SU-DHL-6 (cell line): Measurements from ENCODE around the gene EME1.
"Not testable (repeated sequence)": the region's sequence is repeated elsewhere in the genome, so short reads cannot be mapped to it uniquely, and the experiment has no call there.

Source experiments
- H2AFZ ChIP-seq: fragments of 200-600 bp; sonication (generic); 2 replicates; pipeline ENCODE4 v1.6.1; 2014; ENCODE audit warnings: low read depth, mild to moderate bottlenecking, moderate library complexity, mixed read lengths, antibody characterized with exemption, low read length; ENCODE audit not compliant: severe bottlenecking
- H3F3A ChIP-seq: fragments of 200-600 bp; shearing (Covaris generic); 2 replicates; pipeline ENCODE4 v1.6.0; 2016; ENCODE audit warnings: antibody characterized with exemption, mild to moderate bottlenecking; ENCODE audit not compliant: insufficient read depth
- H3K27ac ChIP-seq: fragments of 200-600 bp; sonication (generic); 2 replicates; pipeline ENCODE4 v1.5.1; 2016; ENCODE audit warnings: low read depth, mild to moderate bottlenecking, low read length, moderate library complexity, mixed read lengths
- H3K27me3 ChIP-seq: fragments of 200-600 bp; sonication (generic), shearing (Covaris generic); 2 replicates; pipeline ENCODE4 v1.6.0; 2014; ENCODE audit warnings: mild to moderate bottlenecking, low read length
- H3K36me3 ChIP-seq: fragments of 200-600 bp; sonication (generic); 2 replicates; pipeline ENCODE4 v1.6.1; 2014; ENCODE audit warnings: mild to moderate bottlenecking, low read length, mixed read lengths
- H3K4me2 ChIP-seq: fragments of 300-600, 200-600 bp; shearing (Covaris generic), sonication (generic); 2 replicates; pipeline ENCODE4 v1.6.0; 2014; ENCODE audit warnings: low read length, low read depth, mild to moderate bottlenecking; ENCODE audit not compliant: poor library complexity, severe bottlenecking
- H3K4me3 ChIP-seq: fragments of 200-600 bp; sonication (generic); 2 replicates; pipeline ENCODE4 v1.5.1; 2014; ENCODE audit warnings: antibody characterized with exemption, low read length, mild to moderate bottlenecking, mixed read lengths; ENCODE audit not compliant: insufficient read depth, poor library complexity, severe bottlenecking
- H3K79me2 ChIP-seq: fragments of 200-600 bp; sonication (generic); 2 replicates; pipeline ENCODE4 v1.6.1; 2014; ENCODE audit warnings: mild to moderate bottlenecking, low read length, moderate library complexity; ENCODE audit not compliant: insufficient read depth
- H3K9ac ChIP-seq: fragments of 200-600 bp; sonication (generic); 2 replicates; pipeline ENCODE4 v1.7.0; 2014; ENCODE audit warnings: mild to moderate bottlenecking, low read length
- H3K9me2 ChIP-seq: fragments of 200-600 bp; sonication (generic); replicated peaks from 2 replicates; pipeline ENCODE4 v1.6.1; 2014; ENCODE audit warnings: low read length; ENCODE audit not compliant: insufficient read depth
- H3K9me3 ChIP-seq: fragments of 200-600 bp; sonication (generic); 2 replicates; pipeline ENCODE4 v1.6.1; 2014; ENCODE audit warnings: low read length, mixed read lengths; ENCODE audit not compliant: insufficient read depth
- H4K20me1 ChIP-seq: fragments of 200-600 bp; sonication (generic); 2 replicates; pipeline ENCODE4 v1.6.1; 2014; ENCODE audit warnings: low read depth, mild to moderate bottlenecking, antibody characterized with exemption, low read length, moderate library complexity, mixed read lengths
- CTCF ChIP-seq: fragments of 200-600 bp; sonication (generic); IDR thresholded peaks from one replicate; pipeline ENCODE4 v1.5.1; 2017; ENCODE audit warnings: antibody characterized with exemption, mild to moderate bottlenecking, low read length, moderate library complexity; ENCODE audit not compliant: insufficient read depth, poor library complexity, severe bottlenecking
- EZH2phosphoT487 ChIP-seq: fragments of 200-600 bp; sonication (generic), shearing (Covaris generic); conservative IDR thresholded peaks from 2 replicates; pipeline ENCODE4 v1.6.1; 2018; ENCODE audit warnings: mild to moderate bottlenecking, antibody characterized with exemption, low read length, moderate library complexity, mixed read lengths

EME1 gene

DNA sequence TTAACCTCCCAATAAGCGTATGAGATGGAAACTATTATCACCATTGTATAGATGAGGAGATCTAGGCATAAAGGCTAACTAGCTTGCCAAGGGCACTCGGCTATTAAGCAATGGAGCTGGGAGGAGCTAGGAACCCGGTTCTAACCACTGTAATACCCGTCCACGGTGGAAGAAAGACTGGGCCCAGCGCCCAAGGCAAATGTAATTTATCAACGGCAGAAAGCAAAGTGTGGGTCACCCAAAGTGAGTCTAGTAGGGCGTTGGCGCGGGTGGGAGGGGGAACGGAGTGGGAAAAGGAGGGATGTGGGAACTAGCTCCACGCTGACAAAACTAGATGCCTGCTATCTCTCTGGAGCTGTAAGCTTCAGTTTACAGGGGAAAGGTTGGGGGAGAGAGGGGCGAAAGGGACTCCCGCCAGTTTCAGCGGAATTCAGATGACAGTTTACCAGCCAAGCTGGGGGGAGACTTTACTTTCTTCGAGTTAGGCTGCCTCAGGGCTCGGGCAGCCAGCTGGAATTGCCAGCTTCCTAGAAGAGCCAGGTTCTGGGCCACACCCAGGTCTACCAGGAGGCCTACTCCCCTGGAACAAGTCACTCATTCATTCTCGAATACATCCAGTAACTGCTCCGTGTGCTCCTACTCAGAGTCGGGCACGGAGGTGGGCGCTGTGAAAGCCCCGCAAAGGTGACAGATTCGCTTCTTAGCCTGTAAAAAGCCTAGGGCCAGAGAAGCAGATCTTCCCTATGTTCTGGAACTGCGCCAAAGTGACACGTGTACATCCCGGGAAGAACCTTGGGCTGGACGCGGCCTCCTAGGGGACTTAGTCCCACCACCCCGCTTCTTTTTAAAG is 23.5 kb downstream of the EME1 start:
- Histone ChIP-seq H3K4me3 (peak overlapping the region; percentile 97), H3K4me2 (peak overlapping the region; percentile 88), H4K20me1 (no peaks in the 10 kb centered on the region; the same call in 1 of the 2 replicates), H3K9ac (peak overlapping the region; percentile 90), H3K79me2 (peaks cover 37% of the 10 kb centered on the region), H3K9me2 (no peaks in the 10 kb centered on the region), H3K27ac (peak overlapping the region; percentile 33), H3K36me3 (peaks cover 24% of the 10 kb centered on the region), H3K9me3 (no peaks in the 10 kb centered on the region), H2AFZ (peak overlapping the region; percentile 48), H3K27me3 (no peaks in the 10 kb centered on the region), H3F3A (no peaks in the 10 kb centered on the region)
- TF ChIP-seq CTCF: no peak
- no peak for TF ChIP-seq EZH2phosphoT487

GRCh38 chr17:50397111-50397918 is 24.3 kb downstream of the EME1 start, which contains the start of gene LRRC59:
TSS of gene LRRC59 (minus strand) at chr17:50397523. CDS start at chr17:50397317, 206 bp downstream.
- Histone ChIP-seq H3K79me2 (peaks cover 37% of the 10 kb centered on the region), H4K20me1 (no peaks in the 10 kb centered on the region; the same call in 1 of the 2 replicates), H3K36me3 (peaks cover 22% of the 10 kb centered on the region), H2AFZ (peak within 1 kb of the TSS; percentile 67), H3K9me2 (no peaks in the 10 kb centered on the region), H3K9ac (peak within 1 kb of the TSS; percentile 90), H3F3A (no peaks in the 10 kb centered on the region), H3K27ac (peak within 1 kb of the TSS; percentile 33), H3K4me3 (peak within 1 kb of the TSS; percentile 97), H3K9me3 (no peaks in the 10 kb centered on the region), H3K4me2 (peak within 1 kb of the TSS; percentile 88), H3K27me3 (no peaks in the 10 kb centered on the region)
- peak; percentile 93 for TF ChIP-seq CTCF
- TF ChIP-seq EZH2phosphoT487: no peak

GRCh38 chr17:50397919-50398285 is 24.9 kb downstream of the EME1 start:
- no peak for TF ChIP-seq EZH2phosphoT487
- no peak for TF ChIP-seq CTCF
- Histone ChIP-seq H3K9ac (peak overlapping the region; percentile 90), H3K9me3 (no peaks in the 10 kb centered on the region), H4K20me1 (no peaks in the 10 kb centered on the region; the same call in 1 of the 2 replicates), H3K9me2 (no peaks in the 10 kb centered on the region), H2AFZ (peak overlapping the region; percentile 67), H3K27me3 (no peaks in the 10 kb centered on the region), H3K4me3 (peak overlapping the region; percentile 97), H3K79me2 (peaks cover 37% of the 10 kb centered on the region), H3K36me3 (peaks cover 18% of the 10 kb centered on the region; the same call in 1 of the 2 replicates), H3F3A (no peaks in the 10 kb centered on the region), H3K4me2 (peak overlapping the region; percentile 43), H3K27ac (no peak overlapping the region)

GRCh38 chr17:50398672-50399071 is 25.6 kb downstream of the EME1 start:
- H3K9me2 ChIP-seq, H3K4me3 ChIP-seq, H3K4me2 ChIP-seq, H4K20me1 ChIP-seq, H2AFZ ChIP-seq, H3K27ac ChIP-seq, H3K9ac ChIP-seq, H3K9me3 ChIP-seq, H3F3A ChIP-seq, H3K27me3 ChIP-seq: not testable (repeated sequence)
- Histone ChIP-seq H3K79me2 (peaks cover 34% of the 10 kb centered on the region), H3K36me3 (peaks cover 10% of the 10 kb centered on the region; the same call in 1 of the 2 replicates)

- H3K9me3 ChIP-seq, H3K27ac ChIP-seq, H3K27me3 ChIP-seq, H3F3A ChIP-seq, H2AFZ ChIP-seq, H4K20me1 ChIP-seq, H3K4me3 ChIP-seq, H3K36me3 ChIP-seq, H3K9ac ChIP-seq, H3K9me2 ChIP-seq, H3K4me2 ChIP-seq: not testable (repeated sequence)
- H3K79me2 ChIP-seq: peaks cover 26% of the 10 kb centered on the region
Measured at GRCh38 chr17:50399591-50399990, 26.6 kb downstream of the EME1 start.
